ACC112 (cell line): ENCODE measurements around the gene CACNA2D4.

ENCODE experiments used
- H2AFZ ChIP-seq: fragments of 200-600 bp; sonication (generic); one replicate; pipeline ENCODE4 v1.6.0; 2017; ENCODE audit warnings: antibody characterized with exemption, low read length; ENCODE audit not compliant: unreplicated experiment
- H3K27ac ChIP-seq: fragments of 200-600 bp; sonication (generic); 2 replicates; pipeline ENCODE4 v1.5.1; 2014; ENCODE audit warnings: low read depth, mild to moderate bottlenecking, antibody characterized with exemption, low read length, moderate library complexity
- H3K27me3 ChIP-seq: fragments of 200-600 bp; sonication (generic); 2 replicates; pipeline ENCODE4 v1.6.1; 2014; ENCODE audit warnings: mild to moderate bottlenecking, antibody characterized with exemption, low read length, moderate library complexity, mixed read lengths; ENCODE audit not compliant: insufficient read depth
- H3K36me3 ChIP-seq: fragments of 200-600 bp; sonication (generic); 2 replicates; pipeline ENCODE4 v1.6.1; 2016; ENCODE audit warnings: mild to moderate bottlenecking, antibody characterized with exemption, low read length, moderate library complexity, mixed read lengths; ENCODE audit not compliant: insufficient read depth
- H3K4me1 ChIP-seq: fragments of 200-600 bp; sonication (generic); one replicate; pipeline ENCODE4 v1.6.1; 2016; ENCODE audit warnings: low read length, mixed read lengths; ENCODE audit not compliant: insufficient read depth, unreplicated experiment, control insufficient read depth
- H3K4me3 ChIP-seq: fragments of 200-600 bp; sonication (generic); 2 replicates; pipeline ENCODE4 v1.5.1; 2014; ENCODE audit warnings: mild to moderate bottlenecking, low read depth, low read length
- H3K79me2 ChIP-seq: fragments of 200-600 bp; sonication (generic); one replicate; pipeline ENCODE4 v1.6.0; 2016; ENCODE audit warnings: low read length; ENCODE audit not compliant: control insufficient read depth, unreplicated experiment, insufficient read depth

The CACNA2D4 gene

GRCh38 chr12:1933342-1934051 is 15.0 kb upstream of the CACNA2D4 start:
- Histone ChIP-seq H3K79me2 (no peaks in the 10 kb centered on the region), H3K36me3 (peaks cover 3% of the 10 kb centered on the region; the same call in 1 of the 2 replicates), H2AFZ (no peak overlapping the region), H3K27ac (no peak overlapping the region), H3K4me3 (no peak overlapping the region), H3K27me3 (peaks cover 10% of the 10 kb centered on the region), H3K4me1 (no peaks in the 10 kb centered on the region)

- peaks cover 22% of the 10 kb centered on the region for H3K27me3 ChIP-seq
- no peak overlapping the region for H3K27ac ChIP-seq
- H3K4me3 ChIP-seq, result no peak overlapping the region
- no peaks in the 10 kb centered on the region for H3K4me1 ChIP-seq
- no peaks in the 10 kb centered on the region for H3K79me2 ChIP-seq
- no peak overlapping the region for H2AFZ ChIP-seq
- H3K36me3 ChIP-seq, result no peaks in the 10 kb centered on the region
Measured at GRCh38 chr12:1932264-1932777, 13.9 kb upstream of the CACNA2D4 start.

GRCh38 chr12:1931642-1932041 is 13.2 kb upstream of the CACNA2D4 start:
- Histone ChIP-seq H3K27ac (no peak overlapping the region), H3K4me3 (no peak overlapping the region), H3K4me1 (no peaks in the 10 kb centered on the region), H3K27me3 (peaks cover 29% of the 10 kb centered on the region), H3K36me3 (no peaks in the 10 kb centered on the region), H3K79me2 (no peaks in the 10 kb centered on the region), H2AFZ (no peak overlapping the region)

- Histone ChIP-seq H3K4me3 (no peak overlapping the region), H3K79me2 (no peaks in the 10 kb centered on the region), H3K4me1 (no peaks in the 10 kb centered on the region), H3K36me3 (no peaks in the 10 kb centered on the region), H2AFZ (no peak overlapping the region), H3K27me3 (peaks cover 35% of the 10 kb centered on the region), H3K27ac (no peak overlapping the region)
Measured at GRCh38 chr12:1930803-1931597, 12.5 kb upstream of the CACNA2D4 start.

GRCh38 chr12:1929985-1930802 is 11.7 kb upstream of the CACNA2D4 start:
- Histone ChIP-seq H3K79me2 (no peaks in the 10 kb centered on the region), H3K4me3 (no peak overlapping the region), H3K36me3 (no peaks in the 10 kb centered on the region), H2AFZ (no peak overlapping the region), H3K27me3 (peaks cover 43% of the 10 kb centered on the region), H3K27ac (no peak overlapping the region), H3K4me1 (no peaks in the 10 kb centered on the region)

GRCh38 chr12:1929241-1929984 is 11.0 kb upstream of the CACNA2D4 start:
- Histone ChIP-seq H3K4me3 (no peak overlapping the region), H2AFZ (no peak overlapping the region), H3K27me3 (peaks cover 48% of the 10 kb centered on the region), H3K27ac (no peak overlapping the region), H3K4me1 (no peaks in the 10 kb centered on the region), H3K36me3 (no peaks in the 10 kb centered on the region), H3K79me2 (no peaks in the 10 kb centered on the region)

- no peak overlapping the region for H3K4me3 ChIP-seq
- H3K36me3 ChIP-seq, result no peaks in the 10 kb centered on the region
- peaks cover 51% of the 10 kb centered on the region for H3K27me3 ChIP-seq
- no peak overlapping the region for H3K27ac ChIP-seq
- H3K79me2 ChIP-seq, result no peaks in the 10 kb centered on the region
- no peaks in the 10 kb centered on the region for H3K4me1 ChIP-seq
- H2AFZ ChIP-seq, result no peak overlapping the region
Measured at GRCh38 chr12:1928439-1929121, 10.1 kb upstream of the CACNA2D4 start.

- H3K36me3 ChIP-seq, result no peaks in the 10 kb centered on the region
- no peak overlapping the region for H3K4me3 ChIP-seq
- no peaks in the 10 kb centered on the region for H3K4me1 ChIP-seq
- H2AFZ ChIP-seq, result no peak overlapping the region
- H3K27ac ChIP-seq, result no peak overlapping the region
- H3K27me3 ChIP-seq, result peaks cover 59% of the 10 kb centered on the region
- H3K79me2 ChIP-seq, result no peaks in the 10 kb centered on the region
Measured at GRCh38 chr12:1927751-1928351, 9.4 kb upstream of the CACNA2D4 start.

- H3K27me3 ChIP-seq, result peaks cover 61% of the 10 kb centered on the region
- no peaks in the 10 kb centered on the region for H3K79me2 ChIP-seq
- H3K27ac ChIP-seq, result no peak overlapping the region
- no peak overlapping the region for H2AFZ ChIP-seq
- H3K4me1 ChIP-seq, result no peaks in the 10 kb centered on the region
- no peak overlapping the region for H3K4me3 ChIP-seq
- H3K36me3 ChIP-seq, result no peaks in the 10 kb centered on the region
Measured at GRCh38 chr12:1927051-1927680, 8.7 kb upstream of the CACNA2D4 start.
